Fibroblast of mammary gland (primary cell): ENCODE results near the gene ARHGAP22.

ENCODE experiments used
- DNase-seq: peaks from one replicate; pipeline ENCODE4 v3.0.0-alpha.2; 2010; ENCODE audit warnings: low read depth
- H3K4me3 ChIP-seq: 2 replicates; pipeline ENCODE4 v1.5.1; 2011; ENCODE audit warnings: low read depth, mild to moderate bottlenecking, low read length, moderate library complexity; ENCODE audit not compliant: control insufficient read depth
- TF ChIP-seq, protein P1 (sequence below): conservative IDR thresholded peaks from 2 replicates; pipeline ENCODE4 v1.5.1; 2011; ENCODE audit warnings: low read depth, low read length, inconsistent platforms; ENCODE audit not compliant: control insufficient read depth, insufficient read depth

Gene ARHGAP22

DNA sequence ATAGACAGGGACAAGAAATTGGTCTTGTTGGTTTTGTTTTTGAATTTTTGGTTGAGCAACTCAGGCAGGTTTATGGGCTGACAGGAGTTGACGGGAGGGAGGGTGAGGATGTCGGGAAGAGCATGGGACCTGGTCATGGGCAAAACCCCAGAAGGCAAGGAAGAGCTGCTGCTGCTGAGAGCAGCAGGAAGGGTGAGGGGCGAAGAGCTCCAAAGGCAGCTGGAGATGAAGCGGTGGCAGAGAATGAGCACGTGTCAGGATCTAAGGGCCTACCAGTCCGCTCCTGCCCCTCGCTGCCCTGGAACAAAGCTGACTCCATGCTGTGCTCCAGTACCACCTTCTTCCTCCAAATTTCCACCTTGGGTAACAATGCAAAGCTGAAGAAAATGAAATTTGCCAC, 84.3 kb downstream of the ARHGAP22 start:
- TF ChIP-seq, protein P1, sequence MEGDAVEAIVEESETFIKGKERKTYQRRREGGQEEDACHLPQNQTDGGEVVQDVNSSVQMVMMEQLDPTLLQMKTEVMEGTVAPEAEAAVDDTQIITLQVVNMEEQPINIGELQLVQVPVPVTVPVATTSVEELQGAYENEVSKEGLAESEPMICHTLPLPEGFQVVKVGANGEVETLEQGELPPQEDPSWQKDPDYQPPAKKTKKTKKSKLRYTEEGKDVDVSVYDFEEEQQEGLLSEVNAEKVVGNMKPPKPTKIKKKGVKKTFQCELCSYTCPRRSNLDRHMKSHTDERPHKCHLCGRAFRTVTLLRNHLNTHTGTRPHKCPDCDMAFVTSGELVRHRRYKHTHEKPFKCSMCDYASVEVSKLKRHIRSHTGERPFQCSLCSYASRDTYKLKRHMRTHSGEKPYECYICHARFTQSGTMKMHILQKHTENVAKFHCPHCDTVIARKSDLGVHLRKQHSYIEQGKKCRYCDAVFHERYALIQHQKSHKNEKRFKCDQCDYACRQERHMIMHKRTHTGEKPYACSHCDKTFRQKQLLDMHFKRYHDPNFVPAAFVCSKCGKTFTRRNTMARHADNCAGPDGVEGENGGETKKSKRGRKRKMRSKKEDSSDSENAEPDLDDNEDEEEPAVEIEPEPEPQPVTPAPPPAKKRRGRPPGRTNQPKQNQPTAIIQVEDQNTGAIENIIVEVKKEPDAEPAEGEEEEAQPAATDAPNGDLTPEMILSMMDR, result no peak
- no peak for DNase-seq
- no peak overlapping the region for H3K4me3 ChIP-seq

DNA sequence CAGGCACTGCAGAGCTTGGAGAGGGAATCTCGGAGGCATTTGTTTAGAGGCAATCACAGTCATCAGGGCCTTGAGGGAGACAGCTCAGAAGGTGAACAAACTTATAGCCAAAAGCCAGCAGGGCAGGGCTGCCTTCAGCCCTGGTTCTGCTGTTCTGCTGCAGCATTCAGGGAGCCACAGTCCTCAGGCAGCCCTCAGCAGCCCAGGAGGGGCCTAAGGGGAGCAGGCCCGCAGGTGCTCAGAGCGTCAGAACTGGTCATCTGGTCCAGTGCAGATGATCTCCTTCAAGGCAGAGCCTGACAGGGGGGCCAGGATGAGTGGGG, 84.7 kb downstream of the ARHGAP22 start:
- DNase-seq, result no peak
- H3K4me3 ChIP-seq, result no peak overlapping the region
- TF ChIP-seq, protein P1, result no peak

DNA sequence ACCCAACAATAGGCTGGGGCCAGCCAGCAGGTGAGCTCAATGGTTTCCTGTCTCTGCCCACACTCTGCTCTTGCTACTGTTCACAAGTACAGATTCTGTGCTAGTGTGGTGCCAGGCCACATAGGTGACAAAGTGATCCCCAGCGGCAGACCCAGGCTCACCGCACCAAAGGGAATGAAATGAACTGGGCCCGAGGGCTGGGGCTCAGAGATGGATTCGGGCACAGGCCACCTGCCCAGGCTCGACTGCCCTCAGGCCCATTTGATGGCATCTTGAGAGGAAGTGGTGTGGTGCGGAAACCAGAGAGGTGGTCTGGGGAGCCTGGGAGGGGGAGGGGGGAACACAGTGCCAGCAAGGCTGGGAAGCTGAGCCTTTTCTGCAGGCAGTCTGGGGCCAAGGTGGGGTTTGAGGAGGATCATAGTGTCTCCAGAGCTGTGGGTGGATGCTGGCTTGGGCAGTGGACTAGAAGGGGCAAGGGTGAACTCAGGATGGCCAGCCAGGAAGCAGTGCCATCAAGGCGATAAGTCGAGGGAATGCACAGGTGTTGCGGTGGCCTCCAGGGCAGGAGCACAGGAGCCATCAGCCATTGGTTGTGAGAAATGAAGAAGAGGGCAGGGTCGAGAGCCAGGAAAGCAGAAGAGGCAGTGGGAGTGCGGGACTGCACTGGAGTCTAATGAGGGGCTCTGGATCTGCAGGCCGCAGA, 85.2 kb downstream of the ARHGAP22 start:
- TF ChIP-seq, protein P1, result no peak
- no peak for DNase-seq
- H3K4me3 ChIP-seq, result no peak overlapping the region

DNA sequence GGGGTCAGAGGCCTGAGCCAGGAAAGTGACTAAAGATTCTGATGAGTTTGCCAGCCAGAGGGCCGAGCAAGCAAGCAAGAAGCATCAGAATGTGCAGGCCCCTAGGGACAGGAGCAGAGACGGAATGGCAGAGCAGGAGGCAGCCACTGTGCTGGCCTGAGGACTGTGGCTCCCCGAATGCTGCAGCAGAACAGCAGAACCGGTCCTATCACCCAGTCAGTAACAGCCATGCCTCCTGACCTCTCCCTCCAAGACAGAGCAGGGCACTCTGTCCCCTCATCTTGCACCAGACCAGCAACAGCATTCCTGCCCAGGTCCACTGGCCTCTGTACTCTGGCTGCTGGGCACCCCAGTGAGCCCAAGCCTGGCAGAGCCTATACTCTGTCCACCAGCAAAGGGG, 85.9 kb downstream of the ARHGAP22 start:
- TF ChIP-seq, protein P1, result no peak
- DNase-seq, result no peak
- no peak overlapping the region for H3K4me3 ChIP-seq

DNA sequence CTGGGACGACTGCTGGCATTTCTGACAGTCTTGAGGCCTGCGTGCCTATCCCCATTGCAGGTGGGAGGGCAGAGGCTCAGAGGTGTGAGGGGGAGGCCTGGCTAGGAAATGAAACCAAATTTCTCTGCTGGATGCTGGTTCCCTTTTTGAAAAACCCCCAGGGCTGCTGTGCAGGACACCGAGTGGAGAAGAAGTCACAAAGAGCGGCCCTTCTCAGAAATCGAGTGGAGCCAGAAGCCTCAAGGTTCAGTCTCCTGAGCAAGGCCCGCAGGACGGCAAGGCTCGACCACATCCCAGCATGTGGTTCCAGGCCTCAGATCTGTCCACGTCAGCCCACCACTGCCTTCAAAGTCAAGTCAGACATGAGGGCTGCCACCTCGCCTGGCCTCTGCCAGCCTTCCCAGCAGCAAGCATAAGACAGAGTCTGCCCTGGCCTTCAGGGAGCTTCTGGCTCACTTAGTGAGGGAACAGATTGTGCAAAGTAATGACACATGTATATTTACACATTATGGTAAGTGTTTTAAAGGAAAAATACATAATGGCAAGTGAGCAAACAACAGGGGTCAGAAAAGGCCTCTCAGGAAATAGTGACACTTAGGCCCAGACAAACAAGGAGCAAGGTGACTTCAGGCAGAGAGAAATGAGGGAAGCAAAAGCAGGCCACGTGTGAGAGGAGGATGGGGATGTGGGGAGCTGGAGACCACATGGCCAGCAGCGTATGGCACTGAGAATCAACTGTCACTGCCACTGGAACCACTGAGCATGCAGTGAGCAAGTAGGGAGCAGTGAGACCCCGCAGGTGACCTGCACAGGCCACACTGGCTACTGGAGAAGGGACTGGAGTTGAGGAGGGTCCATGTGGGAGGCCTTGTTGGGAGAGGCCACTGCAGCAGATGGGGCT, 86.7 kb downstream of the ARHGAP22 start:
- H3K4me3 ChIP-seq, result no peak overlapping the region
- DNase-seq, result no peak
- TF ChIP-seq, protein P1, result no peak

DNA sequence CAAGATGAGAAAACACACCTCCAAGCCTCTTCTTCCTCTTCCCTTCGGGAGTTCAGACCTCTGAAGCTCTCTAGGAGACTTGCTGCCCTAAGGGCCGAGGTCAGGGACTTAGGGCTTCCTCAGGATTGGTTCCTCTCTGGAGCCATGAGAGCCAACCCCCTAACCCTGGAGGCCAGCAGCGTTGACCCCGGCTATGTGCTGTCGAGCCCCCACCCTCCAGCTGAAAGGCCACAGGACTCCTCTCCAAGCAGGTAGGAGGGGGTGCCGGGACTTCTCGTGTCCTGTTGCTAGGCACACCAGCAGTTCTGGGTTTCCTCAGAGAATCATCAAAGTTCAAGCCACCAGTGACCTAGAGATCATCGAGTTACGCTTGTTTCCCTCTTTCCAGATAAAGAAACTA, 87.4 kb downstream of the ARHGAP22 start:
- DNase-seq, result no peak
- H3K4me3 ChIP-seq, result no peak overlapping the region
- TF ChIP-seq, protein P1, result no peak
